Measurements from ENCODE around the gene AHI1. TPM values are rescaled to one million over a fixed set of nuclear protein-coding genes. Genes with fewer than 3 reads are reported as not detected.

The AHI1 gene
- total and polyA plus RNA-seq, 2 experiments from 2014 or later, result 14.8 to 21.5 TPM

DNA sequence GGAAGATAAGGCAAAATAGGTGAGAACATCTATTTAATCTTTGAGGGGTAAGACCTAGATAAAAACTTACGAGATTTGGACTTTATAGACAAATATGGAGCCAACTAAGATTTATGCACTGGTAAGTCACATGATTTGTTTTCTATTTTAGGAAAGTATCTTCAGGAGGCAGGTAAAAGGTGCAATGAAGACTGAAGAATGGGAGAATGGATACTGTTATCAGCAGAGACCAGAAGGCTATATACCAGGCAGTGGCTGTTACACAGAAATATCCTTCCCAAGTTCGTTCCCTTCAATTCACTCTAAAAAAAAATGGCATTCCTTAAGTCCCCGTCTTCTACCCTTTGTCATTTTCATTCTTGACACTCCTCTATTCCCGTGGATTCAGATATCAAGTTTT, 192.7 kb downstream of the AHI1 start:
- H3K79me2 ChIP-seq, result no peaks in the 10 kb centered on the region
- no peak overlapping the region for H3K4me3 ChIP-seq
- H3K4me2 ChIP-seq, result no peak overlapping the region
- H3K27ac ChIP-seq, result no peak overlapping the region
- no peaks in the 10 kb centered on the region for H3K9me3 ChIP-seq (ENCODE audit: low read depth)
- no peaks in the 10 kb centered on the region for H3K9me2 ChIP-seq (replicated peaks; ENCODE audit: insufficient read depth)
- no peaks in the 10 kb centered on the region for H3K27me3 ChIP-seq
- H3K36me3 ChIP-seq (replicated peaks; ENCODE audit: insufficient read depth, low read depth), result no peaks in the 10 kb centered on the region
- H4K20me1 ChIP-seq (ENCODE audit: insufficient read depth, poor library complexity, severe bottlenecking), result no peaks in the 10 kb centered on the region
- H3K4me1 ChIP-seq (ENCODE audit: insufficient read depth), result no peaks in the 10 kb centered on the region
- 93% methylated on average over 4 of the region's 4 CpGs for WGBS (ENCODE audit: low lambda C conversion rate, missing lambda C conversion rate)
- no peak for TF ChIP-seq EZH2phosphoT487 (IDR thresholded peaks at IDR 0.05; ENCODE audit: low read depth, severe bottlenecking, unreplicated experiment)
- TF ChIP-seq EZH2 (IDR thresholded peaks at IDR 0.05; ENCODE audit: borderline replicate concordance), result no peak
- H2AFZ ChIP-seq, result no peak overlapping the region
- no peak for DNase-seq (ENCODE audit: low spot score)

DNA sequence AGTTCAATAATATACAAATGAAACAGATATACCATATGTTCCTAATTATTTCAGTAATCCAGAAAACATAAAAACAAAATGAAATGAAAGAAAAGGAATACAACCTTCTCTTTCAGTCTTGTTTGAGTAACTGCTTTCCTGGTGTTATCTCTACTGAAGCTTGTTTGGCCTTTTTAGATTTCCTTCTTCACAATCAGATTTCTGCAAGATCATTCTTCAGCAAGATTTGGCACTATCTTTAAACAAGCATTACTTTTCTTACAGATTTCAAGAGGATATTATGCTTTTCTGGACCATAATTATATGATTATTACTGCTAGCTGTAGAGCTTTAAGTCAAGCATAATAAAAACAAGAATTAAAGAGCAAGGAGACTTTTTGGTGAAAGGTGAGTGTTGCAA, 196.2 kb downstream of the AHI1 start:
- H3K79me2 ChIP-seq, result no peaks in the 10 kb centered on the region
- H3K27me3 ChIP-seq, result no peaks in the 10 kb centered on the region
- no peaks in the 10 kb centered on the region for H3K9me3 ChIP-seq (ENCODE audit: low read depth)
- DNase-seq (ENCODE audit: low spot score), result no peak
- no peak overlapping the region for H3K27ac ChIP-seq
- H2AFZ ChIP-seq, result no peak overlapping the region
- TF ChIP-seq EZH2phosphoT487 (IDR thresholded peaks at IDR 0.05; ENCODE audit: low read depth, severe bottlenecking, unreplicated experiment) (no peak), EZH2 (IDR thresholded peaks at IDR 0.05; ENCODE audit: borderline replicate concordance) (no peak)
- TF ChIP-seq, protein P1, sequence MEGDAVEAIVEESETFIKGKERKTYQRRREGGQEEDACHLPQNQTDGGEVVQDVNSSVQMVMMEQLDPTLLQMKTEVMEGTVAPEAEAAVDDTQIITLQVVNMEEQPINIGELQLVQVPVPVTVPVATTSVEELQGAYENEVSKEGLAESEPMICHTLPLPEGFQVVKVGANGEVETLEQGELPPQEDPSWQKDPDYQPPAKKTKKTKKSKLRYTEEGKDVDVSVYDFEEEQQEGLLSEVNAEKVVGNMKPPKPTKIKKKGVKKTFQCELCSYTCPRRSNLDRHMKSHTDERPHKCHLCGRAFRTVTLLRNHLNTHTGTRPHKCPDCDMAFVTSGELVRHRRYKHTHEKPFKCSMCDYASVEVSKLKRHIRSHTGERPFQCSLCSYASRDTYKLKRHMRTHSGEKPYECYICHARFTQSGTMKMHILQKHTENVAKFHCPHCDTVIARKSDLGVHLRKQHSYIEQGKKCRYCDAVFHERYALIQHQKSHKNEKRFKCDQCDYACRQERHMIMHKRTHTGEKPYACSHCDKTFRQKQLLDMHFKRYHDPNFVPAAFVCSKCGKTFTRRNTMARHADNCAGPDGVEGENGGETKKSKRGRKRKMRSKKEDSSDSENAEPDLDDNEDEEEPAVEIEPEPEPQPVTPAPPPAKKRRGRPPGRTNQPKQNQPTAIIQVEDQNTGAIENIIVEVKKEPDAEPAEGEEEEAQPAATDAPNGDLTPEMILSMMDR (IDR thresholded peaks at IDR 0.05; ENCODE audit: poor library complexity), result no peak
- H3K9me2 ChIP-seq (replicated peaks; ENCODE audit: insufficient read depth), result no peaks in the 10 kb centered on the region
- H3K4me1 ChIP-seq (ENCODE audit: insufficient read depth), result no peaks in the 10 kb centered on the region
- no peak overlapping the region for H3K4me3 ChIP-seq
- no peaks in the 10 kb centered on the region for H4K20me1 ChIP-seq (ENCODE audit: insufficient read depth, poor library complexity, severe bottlenecking)
- H3K36me3 ChIP-seq (replicated peaks; ENCODE audit: insufficient read depth, low read depth), result no peaks in the 10 kb centered on the region
- no peak overlapping the region for H3K4me2 ChIP-seq

DNA sequence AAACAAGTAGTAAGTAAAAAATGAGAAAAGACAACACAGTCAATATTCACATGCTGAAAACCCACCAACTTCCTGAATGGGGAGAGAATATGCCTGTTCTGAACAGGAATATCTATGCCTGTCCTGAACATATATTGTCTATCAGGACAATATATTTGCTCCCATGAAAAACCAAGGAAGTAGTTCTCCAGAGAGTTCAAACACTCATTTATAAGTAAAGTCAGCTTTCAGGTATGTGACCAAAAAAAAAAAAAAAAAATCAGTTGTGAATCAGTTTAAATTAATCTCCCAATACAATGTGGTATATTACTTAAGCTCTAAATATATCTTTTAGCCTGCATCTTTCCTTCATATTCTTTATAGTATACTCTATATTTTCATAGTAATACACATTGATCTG, 197.0 kb downstream of the AHI1 start:
- TF ChIP-seq EZH2phosphoT487 (IDR thresholded peaks at IDR 0.05; ENCODE audit: low read depth, severe bottlenecking, unreplicated experiment) (no peak), EZH2 (IDR thresholded peaks at IDR 0.05; ENCODE audit: borderline replicate concordance) (no peak)
- TF ChIP-seq, protein P1 (IDR thresholded peaks at IDR 0.05; ENCODE audit: poor library complexity), result no peak
- no peak overlapping the region for H3K4me2 ChIP-seq

DNA sequence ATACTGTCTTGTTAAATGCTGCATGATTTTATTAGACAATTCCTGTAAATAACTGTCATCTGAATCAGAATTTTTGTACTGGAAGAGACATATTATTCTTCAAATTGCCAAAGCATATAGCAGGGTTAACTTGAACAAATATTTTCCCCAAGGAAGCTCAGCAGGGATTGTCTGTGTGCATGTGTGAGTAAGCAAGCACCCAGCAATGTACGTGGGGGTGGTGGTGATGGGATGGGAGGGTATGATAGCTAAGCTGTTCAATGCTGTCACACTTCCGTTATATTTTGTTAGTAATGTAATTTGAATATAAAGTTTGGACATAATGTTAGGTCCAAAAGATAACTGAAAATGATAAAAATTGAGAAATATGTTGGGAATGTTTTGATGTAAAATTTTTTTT, 198.3 kb downstream of the AHI1 start:
- no peaks in the 10 kb centered on the region for H3K79me2 ChIP-seq
- H3K9me2 ChIP-seq (replicated peaks; ENCODE audit: insufficient read depth), result no peaks in the 10 kb centered on the region
- no peak overlapping the region for H3K27ac ChIP-seq
- no peak overlapping the region for H3K4me3 ChIP-seq
- H3K36me3 ChIP-seq (replicated peaks; ENCODE audit: insufficient read depth, low read depth), result no peaks in the 10 kb centered on the region
- no peaks in the 10 kb centered on the region for H4K20me1 ChIP-seq (ENCODE audit: insufficient read depth, poor library complexity, severe bottlenecking)
- H3K27me3 ChIP-seq, result no peaks in the 10 kb centered on the region
- DNase-seq (ENCODE audit: low spot score), result no peak
- H2AFZ ChIP-seq, result no peak overlapping the region
- no peaks in the 10 kb centered on the region for H3K4me1 ChIP-seq (ENCODE audit: insufficient read depth)
- WGBS (ENCODE audit: low lambda C conversion rate, missing lambda C conversion rate), result 64% methylated on average over 2 of the region's 2 CpGs
- H3K9me3 ChIP-seq (ENCODE audit: low read depth), result no peaks in the 10 kb centered on the region
- TF ChIP-seq, protein P1 (IDR thresholded peaks at IDR 0.05; ENCODE audit: poor library complexity), result no peak
- no peak for TF ChIP-seq EZH2phosphoT487 (IDR thresholded peaks at IDR 0.05; ENCODE audit: low read depth, severe bottlenecking, unreplicated experiment)
- TF ChIP-seq EZH2 (IDR thresholded peaks at IDR 0.05; ENCODE audit: borderline replicate concordance), result no peak
- no peak overlapping the region for H3K4me2 ChIP-seq

More for the DNA sequence above, 197.0 kb downstream of the AHI1 start:
- DNase-seq (ENCODE audit: low spot score), result no peak
- no peaks in the 10 kb centered on the region for H3K36me3 ChIP-seq (replicated peaks; ENCODE audit: insufficient read depth, low read depth)
- no peak overlapping the region for H3K27ac ChIP-seq
- H4K20me1 ChIP-seq (ENCODE audit: insufficient read depth, poor library complexity, severe bottlenecking), result no peaks in the 10 kb centered on the region
- H3K9me2 ChIP-seq (replicated peaks; ENCODE audit: insufficient read depth), result no peaks in the 10 kb centered on the region
- no peaks in the 10 kb centered on the region for H3K27me3 ChIP-seq
- no peak overlapping the region for H2AFZ ChIP-seq
- H3K4me3 ChIP-seq, result no peak overlapping the region
- H3K4me1 ChIP-seq (ENCODE audit: insufficient read depth), result no peaks in the 10 kb centered on the region
- H3K79me2 ChIP-seq, result no peaks in the 10 kb centered on the region
- no peaks in the 10 kb centered on the region for H3K9me3 ChIP-seq (ENCODE audit: low read depth)

All from hepatocyte (in vitro differentiated cells).